GM18909 (cell line): ENCODE data around the gene UVSSA.
"Not testable (repeated sequence)": the region's sequence is repeated elsewhere in the genome, so short reads cannot be mapped to it uniquely, and the experiment has no call there.

ENCODE experiments used
- ATAC-seq: cut with Tn5 transposase; IDR thresholded peaks from one replicate; pipeline ENCODE4 v1.9.1; 2021; ENCODE audit warnings: mild to moderate bottlenecking; ENCODE audit not compliant: unreplicated experiment, poor library complexity

UVSSA gene

GRCh38 chr4:1413687-1414479, 66.9 kb downstream of the UVSSA start:
- ATAC-seq: no peak

- no peak for ATAC-seq
These were observed 68.0 kb downstream of the UVSSA start for GRCh38 chr4:1414831-1415680.

- ATAC-seq: no peak
These were observed 68.6 kb downstream of the UVSSA start for GRCh38 chr4:1415681-1415981.

GRCh38 chr4:1416051-1416947, 69.3 kb downstream of the UVSSA start:
- no peak for ATAC-seq

DNA sequence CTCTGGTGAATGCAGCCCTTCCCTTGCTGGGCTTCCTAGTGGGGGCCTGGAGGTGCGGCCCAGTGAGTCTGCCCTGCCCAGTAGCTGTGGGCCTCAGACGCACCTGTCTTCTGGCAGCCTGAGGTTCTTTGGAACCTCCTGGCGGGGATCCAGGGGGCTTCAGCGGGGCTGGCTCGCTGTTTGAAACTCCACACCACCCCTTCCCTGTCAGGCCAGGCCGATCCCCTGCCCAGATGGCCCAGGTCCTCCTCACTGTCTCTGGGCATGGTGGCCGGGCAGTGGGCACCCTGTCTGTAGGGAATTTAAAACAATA, 69.9 kb downstream of the UVSSA start:
- ATAC-seq: no peak

- ATAC-seq: no peak
These were observed 70.7 kb downstream of the UVSSA start for GRCh38 chr4:1417522-1418390.

DNA sequence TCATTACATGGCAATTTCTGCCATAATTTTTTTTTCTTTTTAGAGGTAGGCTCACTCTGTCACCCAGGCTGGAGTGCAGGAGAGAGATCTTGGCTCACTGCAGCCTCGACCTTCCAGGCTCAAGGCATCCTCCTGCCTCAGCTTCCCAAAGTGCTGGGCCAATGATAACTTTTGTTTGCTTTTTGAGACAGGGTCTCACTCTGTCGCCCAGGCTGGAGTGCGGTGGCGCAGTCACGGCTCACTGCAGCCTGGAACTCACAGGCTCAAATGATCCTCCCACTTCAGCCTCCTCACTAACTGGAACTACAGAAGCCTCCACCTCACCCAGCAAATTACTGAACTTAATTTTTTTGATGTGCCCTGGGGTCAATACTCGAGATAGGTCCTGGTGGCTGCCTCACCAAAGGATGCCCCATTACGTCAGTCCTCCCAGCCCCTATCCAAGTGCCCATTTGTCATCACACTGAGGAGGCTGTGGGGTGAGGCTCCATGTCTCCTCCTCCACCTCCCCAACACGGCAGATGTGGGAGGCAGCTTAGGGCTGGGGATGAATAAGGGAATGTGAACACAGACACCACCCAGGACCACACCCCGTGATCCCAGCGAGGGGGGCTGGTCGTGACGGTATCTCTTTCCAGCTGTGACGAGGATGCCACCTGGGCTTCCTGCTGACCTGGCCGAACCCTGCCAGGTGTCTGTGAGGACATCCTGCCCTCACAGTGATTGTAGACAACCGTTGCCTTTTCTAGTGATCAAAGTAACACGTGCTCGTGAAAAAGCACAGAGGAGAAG, 71.7 kb downstream of the UVSSA start:
- no peak for ATAC-seq

DNA sequence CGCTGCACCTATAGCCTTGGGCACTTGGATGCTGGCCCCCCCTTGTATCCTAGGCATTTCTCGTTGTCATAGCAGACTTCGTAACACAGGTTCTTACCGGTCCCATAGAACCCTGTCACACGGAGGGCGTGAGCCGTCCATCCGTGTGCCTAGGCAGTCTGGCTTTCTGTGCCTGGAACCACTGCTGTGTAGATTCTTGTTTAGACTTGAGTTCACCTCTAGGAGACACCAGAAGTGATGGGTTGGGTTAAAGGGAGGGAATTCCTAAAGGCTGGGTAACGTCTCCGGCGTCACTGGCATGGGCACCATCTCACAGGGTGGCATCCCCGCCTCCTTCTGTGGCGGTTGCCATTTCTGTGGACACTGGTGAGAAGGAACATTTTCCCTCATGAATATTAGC, 72.7 kb downstream of the UVSSA start:
- no peak for ATAC-seq

- no peak for ATAC-seq
These were observed 74.6 kb downstream of the UVSSA start for GRCh38 chr4:1421657-1422056.

DNA sequence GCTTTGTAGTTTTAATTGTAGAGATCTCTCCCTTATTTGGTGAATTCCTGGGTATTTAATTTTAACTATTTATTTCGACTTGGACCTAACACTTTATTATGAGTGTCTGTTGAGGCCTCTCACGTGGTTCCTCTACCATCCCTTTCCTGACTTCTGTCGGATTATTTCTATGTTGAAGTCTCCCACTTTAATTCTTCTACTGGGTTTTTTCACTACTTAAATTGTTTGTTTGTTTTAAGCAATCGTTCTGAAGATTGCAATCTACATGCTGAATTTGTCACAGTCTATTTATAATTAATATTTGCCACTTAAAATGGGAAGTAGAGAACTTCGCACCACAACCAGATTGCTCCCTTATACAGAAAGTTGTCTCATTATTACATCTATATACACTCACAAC, 80.0 kb downstream of the UVSSA start:
- no peak for ATAC-seq

DNA sequence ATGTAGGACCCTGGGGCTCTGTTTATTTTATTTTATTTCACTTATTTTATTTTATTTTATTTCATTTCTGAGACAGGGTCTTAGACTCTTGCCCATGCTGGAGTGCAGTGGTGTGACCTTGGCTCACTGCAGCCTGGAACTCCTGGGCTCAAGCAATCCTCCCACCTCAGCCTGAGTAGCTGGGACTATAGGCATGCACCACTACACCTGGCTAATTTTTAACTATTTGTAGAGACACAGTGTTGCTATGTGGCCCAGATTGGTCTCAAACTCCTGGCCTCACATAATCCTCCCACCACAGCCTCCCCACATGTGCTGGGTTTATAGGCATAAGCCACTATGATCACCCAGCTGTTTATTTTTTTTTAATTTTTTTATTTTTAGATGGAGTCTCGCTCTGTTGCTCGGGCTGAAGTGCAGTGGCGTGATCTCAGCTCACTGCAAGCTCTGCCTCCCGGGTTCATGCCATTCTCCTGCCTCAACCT, 96.7 kb downstream of the UVSSA start:
- not testable (repeated sequence) for ATAC-seq
